Gastroesophageal sphincter (tissue), 3 donors: ENCODE measurements around the gene H1-8.

ENCODE experiments used
- EP300 ChIP-seq: sonication (generic); formaldehyde crosslinking; IDR thresholded peaks from one replicate; pipeline ENCODE4 v1.6.1; 2017; ENCODE audit warnings: antibody characterized with exemption, mild to moderate bottlenecking
- POLR2A ChIP-seq, 2 donors: fragments of 450-650 bp; IDR thresholded peaks; one replicate each; pipeline ENCODE4 v1.6.1; 2017; ENCODE audit warnings: antibody characterized with exemption in 2 of 2, mild to moderate bottlenecking in 2 of 2, moderate library complexity in 1 of 2
- POLR2AphosphoS5 ChIP-seq: sonication (generic); formaldehyde crosslinking; IDR thresholded peaks from one replicate; pipeline ENCODE4 v1.6.1; 2017; ENCODE audit warnings: antibody characterized with exemption
- TF ChIP-seq, protein P1 (sequence below), 4 experiments: fragments of 200-600 bp in 2 of 4; fragments of 450-650 bp in 2 of 4; sonication (generic) in 1 of 4; IDR thresholded peaks; one replicate each; pipeline ENCODE4 v1.5.1; 2017 to 2019; ENCODE audit warnings: antibody characterized with exemption in 4 of 4, mild to moderate bottlenecking in 2 of 4, moderate library complexity in 2 of 4

DNA sequence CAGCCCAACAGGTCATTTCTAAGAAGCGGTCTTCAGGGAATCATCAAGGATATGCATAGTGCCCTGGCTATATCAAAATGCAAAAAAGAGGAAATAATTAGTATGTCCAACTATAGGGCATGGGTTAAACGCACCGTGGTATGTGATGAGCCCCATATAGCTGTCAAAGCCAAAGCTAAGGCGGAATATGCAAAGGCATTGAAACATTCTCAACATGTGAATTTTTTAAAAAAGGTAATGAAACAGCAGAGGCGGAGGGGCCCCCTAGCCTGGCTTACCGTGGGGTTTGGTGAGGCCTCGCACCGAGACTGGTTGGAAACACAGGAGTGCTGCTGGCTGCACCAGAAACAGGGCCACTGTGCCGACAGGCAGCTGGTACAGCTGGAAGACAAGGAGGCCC lies 40.3 kb downstream of the H1-8 start:
- TF ChIP-seq EP300 (no peak), POLR2A (IDR thresholded peaks at IDR 0.05) (no peak), POLR2AphosphoS5 (no peak)
- TF ChIP-seq, protein P1, sequence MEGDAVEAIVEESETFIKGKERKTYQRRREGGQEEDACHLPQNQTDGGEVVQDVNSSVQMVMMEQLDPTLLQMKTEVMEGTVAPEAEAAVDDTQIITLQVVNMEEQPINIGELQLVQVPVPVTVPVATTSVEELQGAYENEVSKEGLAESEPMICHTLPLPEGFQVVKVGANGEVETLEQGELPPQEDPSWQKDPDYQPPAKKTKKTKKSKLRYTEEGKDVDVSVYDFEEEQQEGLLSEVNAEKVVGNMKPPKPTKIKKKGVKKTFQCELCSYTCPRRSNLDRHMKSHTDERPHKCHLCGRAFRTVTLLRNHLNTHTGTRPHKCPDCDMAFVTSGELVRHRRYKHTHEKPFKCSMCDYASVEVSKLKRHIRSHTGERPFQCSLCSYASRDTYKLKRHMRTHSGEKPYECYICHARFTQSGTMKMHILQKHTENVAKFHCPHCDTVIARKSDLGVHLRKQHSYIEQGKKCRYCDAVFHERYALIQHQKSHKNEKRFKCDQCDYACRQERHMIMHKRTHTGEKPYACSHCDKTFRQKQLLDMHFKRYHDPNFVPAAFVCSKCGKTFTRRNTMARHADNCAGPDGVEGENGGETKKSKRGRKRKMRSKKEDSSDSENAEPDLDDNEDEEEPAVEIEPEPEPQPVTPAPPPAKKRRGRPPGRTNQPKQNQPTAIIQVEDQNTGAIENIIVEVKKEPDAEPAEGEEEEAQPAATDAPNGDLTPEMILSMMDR (IDR thresholded peaks at IDR 0.05), result no peak
